ENCODE results near the gene CDC5L.

DNA sequence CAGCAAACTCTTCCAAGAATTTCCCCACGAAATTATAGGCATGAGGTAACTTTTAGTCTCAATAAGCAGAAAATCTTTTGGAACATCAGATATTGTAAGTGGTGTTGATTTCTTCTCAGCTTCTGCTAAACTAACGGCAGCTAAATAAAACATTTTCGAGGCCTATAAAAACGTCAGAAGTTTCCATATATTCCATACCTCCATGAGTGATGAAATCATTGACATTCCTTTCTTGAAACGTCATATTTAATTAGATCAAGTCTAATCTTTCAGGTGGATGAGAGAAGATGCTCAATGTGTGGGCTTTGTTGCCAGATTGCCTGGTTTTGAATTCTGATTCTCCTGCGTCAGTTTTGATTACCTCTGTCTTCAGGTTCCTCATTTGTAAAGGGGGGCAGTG, 81.3 kb downstream of the CDC5L start:
- TF ChIP-seq EZH2 (IDR thresholded peaks at IDR 0.05) (no peak), POLR2AphosphoS5 (IDR thresholded peaks at IDR 0.05; ENCODE audit: borderline replicate concordance, low read depth, low read length) (no peak)

All from SK-N-MC (cell line).